Sigmoid colon (tissue), 7 donors: Measurements from ENCODE around the gene STAT5B. TPM values are rescaled to one million over a fixed set of nuclear protein-coding genes. Genes with fewer than 3 reads are reported as not detected.
"Not testable (repeated sequence)": the region's sequence is repeated elsewhere in the genome, so short reads cannot be mapped to it uniquely, and the experiment has no call there.

ENCODE experiments used
- DNase-seq: peaks from one replicate; pipeline ENCODE4 v3.0.0-alpha.2; 2019
- H3K27ac ChIP-seq, 4 donors: fragments of 200-600 bp; sonication (generic); one replicate each; pipeline ENCODE4 v1.5.1; 2016 to 2019; ENCODE audit warnings: mild to moderate bottlenecking in 1 of 4
- H3K27me3 ChIP-seq, 3 donors: fragments of 200-600 bp; sonication (generic); one replicate each; pipeline ENCODE4 v1.5.1; 2019; ENCODE audit warnings: mild to moderate bottlenecking in 1 of 3
- H3K36me3 ChIP-seq, 4 donors: fragments of 200-600 bp; sonication (generic); one replicate each; pipeline ENCODE4 v1.5.1; 2016 to 2019
- H3K4me1 ChIP-seq, 4 donors: fragments of 200-600 bp; sonication (generic); one replicate each; pipeline ENCODE4 v1.5.1; 2017 to 2019
- H3K4me3 ChIP-seq, 4 donors: fragments of 200-600 bp; sonication (generic); one replicate each; pipeline ENCODE4 v1.5.1; 2017 to 2019; ENCODE audit warnings: mild to moderate bottlenecking in 2 of 4, moderate library complexity in 1 of 4
- H3K9me3 ChIP-seq, 4 donors: fragments of 200-600 bp in 3 of 4; sonication (generic) in 3 of 4; one replicate each; pipeline versions ENCODE4 v1.5.1 to v1.6.1; 2013 to 2019
- EP300 ChIP-seq, 4 donors: sonication (generic); formaldehyde crosslinking; IDR thresholded peaks; one replicate each; pipeline ENCODE4 v1.6.1; 2017; ENCODE audit warnings: antibody characterized with exemption in 4 of 4
- POLR2A ChIP-seq, 2 donors: fragments of 450-650 bp; IDR thresholded peaks; one replicate each; pipeline ENCODE4 v1.6.1; 2016; ENCODE audit warnings: antibody characterized with exemption in 2 of 2, mild to moderate bottlenecking in 2 of 2, moderate library complexity in 2 of 2
- POLR2AphosphoS5 ChIP-seq, 4 donors: sonication (generic); formaldehyde crosslinking; IDR thresholded peaks; one replicate each; pipeline ENCODE4 v1.6.1; 2017; ENCODE audit warnings: antibody characterized with exemption in 4 of 4
- WGBS, 2 donors: extraction: QIAGEN DNeasy Blood & Tissue Kit; methylation state at CpG; one replicate each; pipeline ENCODE4 v1.1.7; 2013; 5-methylcytosine and 5-hydroxymethylcytosine counted together
- intact Hi-C: fragments of 100-400 bp; cut with DNase I; formaldehyde crosslinking; loops from one replicate; pipeline ENCODE4 v1.15.1; 2023
- polyA plus RNA-seq, 3 donors: library from polyadenylated mRNA; stranded (reverse); fragments of 200-250 nt; gene quantifications; one replicate each; pipeline ENCODE4 v1.2.3, GENCODE V29; 2013
- total RNA-seq, 4 donors: library from RNA; depleted of rRNA; stranded (reverse); fragments of >200 nt; gene quantifications; one replicate each; pipeline ENCODE4 v1.1.0, GENCODE V29; 2016
- TF ChIP-seq, protein P1 (sequence below), 4 experiments: fragments of 450-650 bp in 3 of 4; fragments of 200-600 bp in 1 of 4; IDR thresholded peaks; one replicate each; pipeline ENCODE4 v1.5.1; 2016 to 2019; ENCODE audit warnings: antibody characterized with exemption in 4 of 4, mild to moderate bottlenecking in 3 of 4, moderate library complexity in 2 of 4
- donor health status: healthy with polysubstance abuse.
- donor health status: Bipolar disorder and iron deficiency.
- donor health status: healthy.

STAT5B gene
- total and polyA plus RNA-seq, 7 donors, result 11.3 to 117 (median 93.5) TPM

DNA sequence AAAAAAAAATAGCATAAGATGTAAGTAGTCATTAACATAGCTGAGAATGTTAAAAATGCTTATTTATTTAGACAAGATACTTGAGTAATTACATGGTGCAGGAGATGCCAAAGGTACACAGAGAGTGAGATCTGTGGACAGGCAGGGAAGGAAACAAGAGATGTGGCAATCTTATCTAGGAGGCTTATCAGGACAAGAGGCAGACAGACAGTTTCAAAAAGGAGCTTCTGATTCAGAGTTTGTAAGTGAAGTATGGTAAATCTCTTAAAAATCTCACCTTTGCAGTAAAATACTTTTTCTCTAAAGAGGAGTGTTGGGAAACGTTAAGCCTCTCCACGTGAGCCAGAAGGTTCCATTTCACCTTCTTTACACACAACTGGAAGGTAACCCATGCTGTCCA, 62.0 kb downstream of the STAT5B start:
- intact Hi-C loops, result no loop called here
- Histone ChIP-seq H3K27ac (no peak overlapping the region), H3K9me3 (no peaks in the 10 kb centered on the region), H3K36me3 (peaks cover 35 to 97% (median 77%) of the 10 kb centered on the region in 4 donors), H3K4me3 (no peak overlapping the region), H3K4me1 (no peaks in the 10 kb centered on the region), H3K27me3 (no peaks in the 10 kb centered on the region)
- WGBS, 2 donors, result 78 to 93% methylated on average over 2 of the region's 2 CpGs
- no peak for TF ChIP-seq EP300 (IDR thresholded peaks at IDR 0.05)
- no peak for TF ChIP-seq POLR2AphosphoS5 (IDR thresholded peaks at IDR 0.05)
- TF ChIP-seq POLR2A (IDR thresholded peaks at IDR 0.05), result no peak
- TF ChIP-seq, protein P1, sequence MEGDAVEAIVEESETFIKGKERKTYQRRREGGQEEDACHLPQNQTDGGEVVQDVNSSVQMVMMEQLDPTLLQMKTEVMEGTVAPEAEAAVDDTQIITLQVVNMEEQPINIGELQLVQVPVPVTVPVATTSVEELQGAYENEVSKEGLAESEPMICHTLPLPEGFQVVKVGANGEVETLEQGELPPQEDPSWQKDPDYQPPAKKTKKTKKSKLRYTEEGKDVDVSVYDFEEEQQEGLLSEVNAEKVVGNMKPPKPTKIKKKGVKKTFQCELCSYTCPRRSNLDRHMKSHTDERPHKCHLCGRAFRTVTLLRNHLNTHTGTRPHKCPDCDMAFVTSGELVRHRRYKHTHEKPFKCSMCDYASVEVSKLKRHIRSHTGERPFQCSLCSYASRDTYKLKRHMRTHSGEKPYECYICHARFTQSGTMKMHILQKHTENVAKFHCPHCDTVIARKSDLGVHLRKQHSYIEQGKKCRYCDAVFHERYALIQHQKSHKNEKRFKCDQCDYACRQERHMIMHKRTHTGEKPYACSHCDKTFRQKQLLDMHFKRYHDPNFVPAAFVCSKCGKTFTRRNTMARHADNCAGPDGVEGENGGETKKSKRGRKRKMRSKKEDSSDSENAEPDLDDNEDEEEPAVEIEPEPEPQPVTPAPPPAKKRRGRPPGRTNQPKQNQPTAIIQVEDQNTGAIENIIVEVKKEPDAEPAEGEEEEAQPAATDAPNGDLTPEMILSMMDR (IDR thresholded peaks at IDR 0.05), result no peak
- DNase-seq, result no peak

DNA sequence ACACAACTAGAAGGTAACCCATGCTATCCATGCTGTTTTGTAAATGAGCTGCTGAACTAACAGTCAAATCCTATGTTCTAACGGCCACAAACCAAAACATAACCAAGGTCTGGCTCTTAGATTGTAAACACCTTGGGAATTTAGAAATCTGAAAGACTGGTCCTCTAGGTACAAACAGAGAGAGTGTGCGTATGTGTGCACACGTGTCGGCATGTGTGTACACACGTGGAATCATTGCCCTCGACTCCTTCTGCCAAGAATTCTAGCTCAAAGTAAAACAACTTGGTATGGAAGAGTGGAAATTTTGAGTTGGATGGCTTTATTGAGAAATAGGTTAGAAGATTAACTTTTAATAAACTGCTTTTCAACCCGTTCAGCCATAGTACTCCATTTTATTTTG, 63.8 kb downstream of the STAT5B start:
- Histone ChIP-seq H3K4me3 (no peak overlapping the region), H3K9me3 (no peaks in the 10 kb centered on the region), H3K4me1 (no peaks in the 10 kb centered on the region), H3K27ac (peak overlapping the region; percentile 29 to 54 (median 46)), H3K36me3 (peaks cover 33 to 100% (median 75%) of the 10 kb centered on the region in 4 donors), H3K27me3 (no peaks in the 10 kb centered on the region)
- DNase-seq, result no peak
- intact Hi-C loops, result no loop called here
- TF ChIP-seq POLR2AphosphoS5 (IDR thresholded peaks at IDR 0.05) (peak in 1 of 4 donors; percentile 28), EP300 (IDR thresholded peaks at IDR 0.05) (no peak), POLR2A (IDR thresholded peaks at IDR 0.05) (no peak)
- TF ChIP-seq, protein P1 (IDR thresholded peaks at IDR 0.05), result no peak
- WGBS, 2 donors, result 80 to 81% methylated on average over 7 of the region's 7 CpGs

DNA sequence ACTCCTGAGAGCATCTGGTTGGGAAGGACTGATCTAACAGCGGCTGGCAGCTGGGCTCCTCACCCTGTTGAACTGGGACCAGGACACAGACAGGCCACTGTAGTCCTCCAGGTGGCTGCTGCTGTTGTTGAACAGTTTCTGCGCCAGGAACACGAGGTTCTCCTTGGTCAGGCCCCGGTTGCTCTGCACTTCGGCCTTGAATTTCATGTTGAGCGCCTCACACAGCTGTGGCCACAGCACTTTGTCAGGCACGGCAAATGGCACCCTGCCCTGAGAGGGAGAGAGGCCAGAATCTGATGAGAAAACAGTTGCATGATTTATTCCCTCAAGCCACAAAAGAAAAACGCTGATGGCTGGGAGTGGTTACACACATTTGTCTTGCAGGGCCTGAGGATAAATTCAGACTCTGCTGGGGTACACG, 64.3 kb downstream of the STAT5B start:
- H3K4me3 ChIP-seq, H3K9me3 ChIP-seq, intact Hi-C loops, H3K4me1 ChIP-seq, H3K27me3 ChIP-seq: not testable (repeated sequence)
- H3K27ac ChIP-seq, result peak overlapping the region; percentile 29 to 54 (median 51)
- peaks cover 33 to 100% (median 74%) of the 10 kb centered on the region in 4 donors for H3K36me3 ChIP-seq
- TF ChIP-seq POLR2AphosphoS5 (IDR thresholded peaks at IDR 0.05), result peak in 2 of 4 donors; percentile 26 to 37
- DNase-seq, result peak; percentile 92
- WGBS, 2 donors, result 71 to 77% methylated on average over 9 of the region's 9 CpGs

DNA sequence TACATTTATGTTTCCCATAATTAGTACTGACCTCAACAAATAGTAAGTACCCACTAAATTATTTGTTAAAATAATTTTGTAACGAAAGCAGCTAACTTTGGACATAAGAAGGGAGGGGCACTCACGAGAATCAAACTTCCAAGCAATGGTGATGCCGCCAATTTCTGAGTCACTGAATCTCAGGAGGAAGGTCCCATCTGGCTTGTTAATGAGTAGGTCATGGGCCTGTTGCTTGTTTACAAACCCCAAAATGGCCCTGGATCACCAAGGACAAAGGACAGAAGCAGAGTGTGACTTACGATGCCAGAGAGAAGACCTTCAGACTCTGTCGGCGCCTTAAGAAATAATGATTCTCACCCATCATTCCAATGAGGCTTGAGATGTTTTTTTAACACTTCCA, 66.1 kb downstream of the STAT5B start:
- no peaks in the 10 kb centered on the region for H3K4me1 ChIP-seq
- H3K9me3 ChIP-seq, result no peaks in the 10 kb centered on the region
- intact Hi-C loops, result no loop called here
- no peak for DNase-seq
- no peak overlapping the region for H3K4me3 ChIP-seq
- H3K27me3 ChIP-seq, result no peaks in the 10 kb centered on the region
- WGBS, 2 donors, result 94% methylated on average over 6 of the region's 6 CpGs
- peaks cover 18 to 100% (median 70%) of the 10 kb centered on the region in 4 donors for H3K36me3 ChIP-seq
- TF ChIP-seq POLR2A (IDR thresholded peaks at IDR 0.05) (no peak), POLR2AphosphoS5 (IDR thresholded peaks at IDR 0.05) (no peak), EP300 (IDR thresholded peaks at IDR 0.05) (no peak)
- TF ChIP-seq, protein P1 (IDR thresholded peaks at IDR 0.05), result no peak
- no peak overlapping the region for H3K27ac ChIP-seq

DNA sequence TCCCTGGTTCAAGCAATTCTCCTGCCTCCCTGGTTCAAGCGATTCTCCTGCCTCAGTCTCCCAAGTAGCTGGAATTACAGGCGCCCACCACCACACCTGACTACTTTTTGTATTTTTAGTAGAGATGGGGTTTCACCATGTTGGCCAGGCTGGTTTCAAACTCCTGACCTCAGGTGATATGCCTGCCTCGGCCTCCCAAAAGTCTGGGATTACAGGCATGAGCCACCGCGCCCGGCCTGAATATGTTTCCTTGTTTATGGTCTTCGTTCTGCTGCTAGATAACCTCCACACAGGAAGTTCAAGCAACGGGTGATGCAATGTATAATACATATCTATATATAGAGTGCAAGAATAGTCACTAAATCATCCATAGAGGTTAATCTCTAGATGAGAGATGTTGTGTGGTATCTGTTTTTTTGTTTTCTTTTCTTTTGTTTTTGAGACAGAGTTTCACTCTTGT, 70.0 kb downstream of the STAT5B start:
- H3K27ac ChIP-seq, H3K4me1 ChIP-seq, H3K4me3 ChIP-seq, DNase-seq, intact Hi-C loops, H3K9me3 ChIP-seq, H3K27me3 ChIP-seq: not testable (repeated sequence)
- 76 to 82% methylated on average over 8 of the region's 8 CpGs for WGBS, 2 donors
- peaks cover 22 to 100% (median 75%) of the 10 kb centered on the region in 4 donors for H3K36me3 ChIP-seq

DNA sequence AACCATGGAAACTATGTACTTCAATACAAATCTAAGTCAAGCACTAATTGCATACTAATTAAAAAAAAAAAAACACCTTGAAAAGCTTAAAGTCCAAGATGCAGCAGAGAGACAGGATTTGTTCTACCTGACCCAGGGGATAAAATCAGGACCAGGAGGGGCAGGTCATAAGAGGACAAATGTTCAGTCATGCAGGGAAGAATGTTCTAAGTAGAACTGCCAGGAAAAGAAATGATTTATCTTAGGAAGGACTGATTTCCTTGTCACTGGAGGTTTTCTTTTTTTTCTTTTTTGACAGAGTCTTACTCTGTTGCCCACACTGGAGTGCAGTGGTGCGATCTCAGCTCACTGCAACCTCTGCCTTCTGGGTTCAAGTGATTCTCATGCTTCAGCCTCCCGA, 72.8 kb downstream of the STAT5B start:
- no peaks in the 10 kb centered on the region for H3K4me1 ChIP-seq
- peaks cover 4 to 100% (median 56%) of the 10 kb centered on the region in 4 donors for H3K36me3 ChIP-seq
- H3K4me3 ChIP-seq, result no peak overlapping the region
- intact Hi-C loops, result no loop called here
- no peaks in the 10 kb centered on the region for H3K9me3 ChIP-seq
- no peaks in the 10 kb centered on the region for H3K27me3 ChIP-seq
- 98% methylated on average over 2 of the region's 2 CpGs for WGBS, 2 donors
- no peak for DNase-seq
- TF ChIP-seq EP300 (IDR thresholded peaks at IDR 0.05) (no peak), POLR2AphosphoS5 (IDR thresholded peaks at IDR 0.05) (no peak), POLR2A (IDR thresholded peaks at IDR 0.05) (no peak)
- TF ChIP-seq, protein P1 (IDR thresholded peaks at IDR 0.05), result no peak
- H3K27ac ChIP-seq, result no peak overlapping the region
